Activated T-cell treated with anti-CD3 and anti-CD28 coated beads, Interleukin-2, amount 50 U/mL, for 4 hours (primary cell): ENCODE results near the gene FMO2. TPM values are rescaled to one million over a fixed set of nuclear protein-coding genes. Genes with fewer than 3 reads are reported as not detected.

Source experiments
- ATAC-seq, 2 donors: fragments of 200-7000 bp; cut with Tn5 transposase; one replicate each; pipeline ENCODE4 v1.10.0; 2021
- DNase-seq: peaks from one replicate; pipeline ENCODE4 v3.0.0-alpha.2; 2020
- H3K27me3 Mint-ChIP-seq: one replicate; pipeline ENCODE4 v1.8.0; 2021; ENCODE audit warnings: low read depth, mixed read lengths
- H3K36me3 Mint-ChIP-seq: one replicate; pipeline ENCODE4 v1.8.0; 2022; ENCODE audit warnings: mixed read lengths; ENCODE audit not compliant: insufficient read depth
- H3K4me1 Mint-ChIP-seq: one replicate; pipeline ENCODE4 v1.8.0; 2021; ENCODE audit warnings: low read depth, mixed read lengths
- H3K4me3 Mint-ChIP-seq: one replicate; pipeline ENCODE4 v1.8.0; 2021; ENCODE audit warnings: mild to moderate bottlenecking, moderate library complexity, mixed read lengths
- H3K9me3 Mint-ChIP-seq: one replicate; pipeline ENCODE4 v1.8.0; 2021; ENCODE audit warnings: mixed read lengths
- total RNA-seq, 3 donors: library from RNA; stranded (reverse); gene quantifications; one replicate each; pipeline ENCODE4 v1.2.1, GENCODE V29; 2021

FMO2 gene
- total RNA-seq, 3 donors from 2014 or later: 0.27 to 0.34 TPM; not detected in 1

DNA sequence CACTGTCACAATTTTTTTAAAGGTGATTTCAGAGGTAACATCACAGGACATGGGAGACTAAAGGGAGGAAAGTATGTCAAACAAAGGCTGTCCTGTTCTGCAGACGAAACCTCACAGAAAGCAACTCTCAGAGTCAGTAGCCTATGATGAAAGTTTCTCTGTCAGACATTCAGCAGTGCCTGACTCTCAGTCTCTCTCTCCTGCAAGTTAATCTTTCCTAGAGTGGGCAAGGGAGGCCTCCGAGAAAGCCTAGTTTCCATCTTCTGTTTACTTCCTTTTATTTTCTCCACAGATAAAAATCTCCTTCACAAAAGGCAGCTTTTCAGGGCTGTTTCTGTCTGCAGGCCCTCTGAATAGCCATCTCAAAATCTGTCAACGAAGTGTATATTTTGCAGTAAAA lies 24.9 kb upstream of the FMO2 start:
- DNase-seq (no peak), ATAC-seq (no peak)
- Mint-ChIP-seq H3K9me3 (no peaks in the 10 kb centered on the region), H3K4me1 (no peaks in the 10 kb centered on the region), H3K27me3 (peaks cover 3% of the 10 kb centered on the region), H3K36me3 (no peaks in the 10 kb centered on the region), H3K4me3 (no peak overlapping the region)

DNA sequence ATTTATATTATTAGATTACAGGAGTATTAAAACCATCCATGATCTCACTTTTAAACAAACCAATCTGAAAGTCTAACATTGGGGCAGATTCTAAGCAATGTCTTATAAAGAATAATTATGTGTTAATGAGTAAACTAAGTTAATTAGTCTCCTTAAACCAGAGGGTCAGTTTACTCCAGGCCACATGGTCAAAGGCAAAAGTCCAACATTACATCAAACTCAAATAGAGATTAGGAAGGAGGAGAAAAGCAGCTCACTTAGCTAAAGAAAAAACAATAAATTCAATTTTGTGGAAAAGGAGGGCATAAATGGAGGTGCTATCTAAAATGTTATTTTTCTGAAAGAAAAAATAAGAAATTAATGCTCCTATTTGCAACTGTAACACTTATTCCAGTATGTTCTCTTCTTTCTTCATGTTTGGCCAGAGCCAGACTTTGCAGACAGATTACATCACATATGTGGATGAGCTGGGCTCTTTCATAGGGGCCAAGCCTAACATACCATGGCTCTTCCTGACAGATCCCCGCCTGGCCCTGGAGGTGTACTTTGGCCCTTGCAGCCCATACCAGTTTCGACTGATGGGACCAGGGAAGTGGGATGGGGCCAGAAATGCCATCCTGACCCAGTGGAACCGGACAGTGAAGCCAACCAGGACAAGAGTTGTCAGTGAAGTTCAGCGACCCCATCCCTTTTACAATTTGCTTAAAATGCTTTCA lies 24.3 kb upstream of the FMO2 start:
- H3K4me3 Mint-ChIP-seq: no peak overlapping the region
- H3K27me3 Mint-ChIP-seq: peaks cover 3% of the 10 kb centered on the region
- no peak for DNase-seq
- H3K36me3 Mint-ChIP-seq: no peaks in the 10 kb centered on the region
- no peaks in the 10 kb centered on the region for H3K4me1 Mint-ChIP-seq
- no peaks in the 10 kb centered on the region for H3K9me3 Mint-ChIP-seq
- no peak for ATAC-seq

DNA sequence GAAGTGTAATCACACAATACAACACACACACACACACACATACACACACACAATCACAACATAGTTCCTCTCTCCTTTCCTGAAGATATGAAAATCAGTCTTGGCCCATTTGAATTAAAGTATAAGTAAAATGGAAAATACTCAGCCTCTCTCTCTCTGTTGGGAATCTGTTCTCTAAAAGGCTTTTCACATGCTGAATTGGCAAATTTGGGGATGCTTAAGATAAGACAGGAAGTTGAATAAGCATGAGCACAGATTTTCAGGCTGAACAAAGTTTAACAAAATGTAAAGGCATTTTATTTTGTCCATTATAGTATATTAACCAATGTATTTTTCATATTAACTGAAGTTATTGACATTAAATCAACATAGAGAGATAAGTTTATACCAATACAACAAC lies 23.7 kb upstream of the FMO2 start:
- Mint-ChIP-seq H3K27me3 (peaks cover 2% of the 10 kb centered on the region), H3K4me3 (no peak overlapping the region), H3K36me3 (no peaks in the 10 kb centered on the region), H3K4me1 (no peaks in the 10 kb centered on the region), H3K9me3 (no peaks in the 10 kb centered on the region)
- ATAC-seq (no peak), DNase-seq (no peak)

DNA sequence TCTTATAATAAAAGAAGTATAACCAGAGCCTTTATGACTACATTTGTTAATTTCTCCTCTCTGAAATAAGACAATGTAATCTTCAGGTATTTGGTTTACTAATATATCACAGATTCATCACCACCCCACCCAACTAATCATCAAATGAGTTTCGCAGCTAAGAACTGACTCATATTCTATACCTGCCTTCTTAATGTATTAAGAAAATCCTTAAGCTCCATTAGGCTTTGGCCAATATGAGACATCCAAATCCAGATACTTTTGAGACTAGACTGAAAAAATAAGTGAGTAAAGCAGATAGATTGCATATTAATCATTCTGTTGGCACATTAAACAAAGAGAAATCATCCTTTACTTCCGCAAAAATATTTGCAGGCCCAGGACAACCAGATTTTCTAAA lies 18.7 kb upstream of the FMO2 start:
- peaks cover 16% of the 10 kb centered on the region for H3K27me3 Mint-ChIP-seq
- no peak for DNase-seq
- ATAC-seq: no peak
- H3K36me3 Mint-ChIP-seq: no peaks in the 10 kb centered on the region
- H3K9me3 Mint-ChIP-seq: no peaks in the 10 kb centered on the region
- H3K4me3 Mint-ChIP-seq: no peak overlapping the region
- no peaks in the 10 kb centered on the region for H3K4me1 Mint-ChIP-seq

DNA sequence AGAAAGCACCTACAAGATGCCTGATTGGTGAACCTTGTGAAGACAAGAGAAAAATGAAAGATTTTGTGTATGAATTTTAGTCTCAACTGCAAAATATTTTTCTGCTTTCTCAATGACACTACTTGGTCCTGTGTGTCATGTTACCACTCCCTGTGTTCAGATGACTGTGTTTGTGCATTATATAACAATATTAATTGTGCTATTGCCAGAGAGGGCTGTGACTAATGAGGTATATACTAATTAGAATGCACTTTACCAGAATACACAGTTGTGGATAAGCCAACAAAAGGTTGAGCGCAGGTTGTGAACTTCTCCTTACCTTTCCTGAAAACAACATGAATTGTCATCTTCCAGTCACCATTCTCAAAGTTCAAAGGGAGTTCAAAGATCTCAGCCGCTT lies 17.3 kb upstream of the FMO2 start:
- Mint-ChIP-seq H3K9me3 (no peaks in the 10 kb centered on the region), H3K27me3 (peaks cover 16% of the 10 kb centered on the region), H3K36me3 (no peaks in the 10 kb centered on the region), H3K4me1 (no peaks in the 10 kb centered on the region), H3K4me3 (no peak overlapping the region)
- ATAC-seq: no peak
- no peak for DNase-seq

DNA sequence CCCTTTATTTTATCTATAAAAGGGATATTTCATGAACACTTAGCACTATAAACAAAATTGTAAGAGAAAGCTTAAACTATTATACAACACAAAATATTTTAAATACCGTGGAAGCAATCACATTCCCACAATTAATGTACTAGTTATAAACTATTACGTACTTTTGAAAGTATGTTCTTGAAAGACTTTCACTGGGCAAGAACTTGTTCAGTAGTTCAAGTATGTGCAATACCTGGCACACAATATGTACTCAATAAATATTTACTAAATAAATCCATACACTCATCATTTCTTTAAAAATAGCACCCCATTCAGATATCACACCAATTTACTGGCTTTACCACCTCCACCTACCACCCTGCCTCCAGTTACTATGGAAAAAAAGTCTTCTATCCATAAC lies 12.6 kb upstream of the FMO2 start:
- H3K4me1 Mint-ChIP-seq: no peaks in the 10 kb centered on the region
- H3K36me3 Mint-ChIP-seq: no peaks in the 10 kb centered on the region
- no peaks in the 10 kb centered on the region for H3K9me3 Mint-ChIP-seq
- DNase-seq: no peak
- peaks cover 26% of the 10 kb centered on the region for H3K27me3 Mint-ChIP-seq
- no peak overlapping the region for H3K4me3 Mint-ChIP-seq
- ATAC-seq: no peak

DNA sequence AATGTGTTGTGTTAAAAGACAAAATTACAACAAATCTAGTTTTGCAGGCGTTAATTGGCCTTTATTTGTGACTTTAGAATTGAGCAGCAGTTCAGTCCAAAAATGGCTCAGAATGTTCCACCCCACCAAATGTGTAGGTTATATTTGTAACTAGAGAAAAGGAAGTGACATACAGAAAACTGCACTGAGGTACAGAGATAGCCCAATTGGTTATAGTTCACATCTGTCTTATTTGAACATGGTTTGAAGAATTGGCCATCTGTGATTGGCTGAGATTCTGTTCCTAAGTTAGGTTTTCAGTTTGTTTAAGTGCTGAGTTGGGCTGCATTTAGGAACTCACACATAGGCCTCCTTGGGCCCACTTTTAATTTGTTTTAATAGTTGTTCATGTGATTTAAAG lies 12.0 kb upstream of the FMO2 start:
- Mint-ChIP-seq H3K27me3 (peaks cover 26% of the 10 kb centered on the region), H3K4me3 (no peak overlapping the region), H3K4me1 (no peaks in the 10 kb centered on the region), H3K36me3 (no peaks in the 10 kb centered on the region), H3K9me3 (no peaks in the 10 kb centered on the region)
- ATAC-seq (no peak), DNase-seq (no peak)

DNA sequence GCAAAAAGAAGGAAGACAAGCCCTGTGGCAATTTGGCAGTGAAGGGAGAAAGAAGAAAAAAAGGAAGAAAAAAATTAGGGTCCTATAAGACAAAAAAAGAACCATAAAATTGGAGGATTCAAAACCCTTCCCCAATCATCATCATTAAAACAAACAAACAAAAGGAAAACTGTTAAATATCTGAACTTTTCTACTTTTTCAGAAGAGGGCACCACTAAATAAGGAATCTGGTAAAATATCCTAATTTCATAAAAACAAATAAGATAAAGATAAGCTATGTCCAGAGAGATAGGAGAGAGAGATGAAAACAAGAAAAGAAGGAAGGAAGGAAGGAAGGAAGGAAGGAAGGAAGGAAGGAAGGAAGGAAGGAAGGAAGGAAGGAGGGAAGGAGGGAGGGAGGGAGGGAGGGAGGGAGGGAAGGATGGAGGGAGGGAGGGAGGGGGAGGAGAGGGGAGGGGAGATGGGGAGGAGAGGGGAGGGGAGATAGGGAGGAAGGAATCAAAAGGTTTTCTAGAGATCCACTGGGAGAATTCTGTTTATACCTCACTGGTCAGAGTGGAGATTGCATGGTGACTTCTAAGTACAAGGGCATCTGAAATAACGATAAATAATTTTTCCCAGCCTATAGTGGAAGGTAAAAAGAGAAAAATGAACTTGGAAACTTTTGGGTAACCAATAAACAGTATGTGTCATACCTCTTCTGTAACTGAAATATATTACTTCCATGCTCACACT lies 10.4 kb upstream of the FMO2 start:
- Mint-ChIP-seq H3K36me3 (no peaks in the 10 kb centered on the region), H3K9me3 (no peaks in the 10 kb centered on the region), H3K4me1 (no peaks in the 10 kb centered on the region), H3K4me3 (no peak overlapping the region), H3K27me3 (peaks cover 16% of the 10 kb centered on the region)
- no peak for ATAC-seq
- no peak for DNase-seq

DNA sequence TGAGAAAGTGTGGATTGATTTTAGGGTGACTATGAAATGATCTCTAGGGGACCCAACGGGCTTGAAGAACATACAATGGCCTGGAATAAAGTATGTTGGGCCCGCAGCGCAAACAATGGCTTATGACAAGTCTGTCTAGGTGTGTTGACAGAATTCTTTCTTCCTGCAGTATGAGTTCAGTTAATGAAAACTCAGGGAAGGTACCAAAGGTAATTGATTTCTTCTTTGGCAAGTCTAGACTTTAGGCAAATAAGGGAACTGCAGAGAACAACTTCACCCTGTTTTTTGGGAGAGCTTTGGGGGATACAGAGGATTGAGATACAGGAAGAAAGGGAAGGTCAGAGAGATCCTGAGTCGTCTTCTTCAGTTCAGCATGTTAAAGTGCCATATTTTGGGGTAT lies 7.8 kb upstream of the FMO2 start:
- no peak for ATAC-seq
- no peaks in the 10 kb centered on the region for H3K9me3 Mint-ChIP-seq
- H3K36me3 Mint-ChIP-seq: no peaks in the 10 kb centered on the region
- no peak for DNase-seq
- H3K4me1 Mint-ChIP-seq: no peaks in the 10 kb centered on the region
- peaks cover 10% of the 10 kb centered on the region for H3K27me3 Mint-ChIP-seq
- no peak overlapping the region for H3K4me3 Mint-ChIP-seq

DNA sequence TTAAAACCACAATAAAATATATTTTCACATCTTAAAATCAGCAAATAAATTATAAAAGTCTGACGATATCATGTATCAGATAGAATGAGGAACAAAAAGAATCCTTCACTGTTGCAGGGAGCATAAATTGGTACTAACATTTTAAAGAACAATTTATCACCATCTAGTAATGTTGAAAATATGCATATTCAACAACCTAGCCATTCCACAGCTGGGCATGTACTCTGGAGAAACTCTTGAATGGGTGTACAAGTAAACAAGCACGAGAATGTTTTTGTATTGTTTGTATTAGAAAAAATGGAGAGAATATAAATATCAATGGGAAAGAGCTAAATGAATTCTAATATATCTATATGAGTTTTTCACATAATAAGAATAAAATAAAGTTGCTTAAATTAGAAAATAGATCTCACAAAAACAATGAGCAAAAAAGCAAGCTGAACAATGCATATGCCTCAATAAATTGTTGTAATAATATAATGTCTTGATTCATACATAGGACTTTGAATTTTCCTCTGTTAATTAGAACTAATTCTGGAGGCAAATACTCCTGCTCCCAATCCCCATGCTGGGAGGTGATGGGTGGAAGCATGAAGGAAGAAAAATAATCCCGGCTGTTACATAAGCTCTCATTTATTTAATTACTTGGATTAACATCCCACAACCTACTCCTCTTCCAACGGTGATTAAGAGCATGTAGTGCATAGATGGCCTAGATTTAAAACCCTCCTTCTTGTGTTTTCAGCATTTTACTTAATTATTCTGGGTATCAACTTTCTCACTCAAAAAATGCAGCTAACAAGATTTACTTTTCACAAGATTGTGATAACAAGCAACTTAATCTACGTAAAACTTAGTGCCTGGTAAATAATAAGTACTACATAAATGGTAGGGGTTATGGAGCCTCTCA lies 5.5 kb upstream of the FMO2 start:
- ATAC-seq (no peak), DNase-seq (no peak)
- no peaks in the 10 kb centered on the region for H3K4me1 Mint-ChIP-seq
- no peak overlapping the region for H3K4me3 Mint-ChIP-seq
- no peaks in the 10 kb centered on the region for H3K36me3 Mint-ChIP-seq
- H3K27me3 Mint-ChIP-seq: peaks cover 10% of the 10 kb centered on the region
- H3K9me3 Mint-ChIP-seq: no peaks in the 10 kb centered on the region

DNA sequence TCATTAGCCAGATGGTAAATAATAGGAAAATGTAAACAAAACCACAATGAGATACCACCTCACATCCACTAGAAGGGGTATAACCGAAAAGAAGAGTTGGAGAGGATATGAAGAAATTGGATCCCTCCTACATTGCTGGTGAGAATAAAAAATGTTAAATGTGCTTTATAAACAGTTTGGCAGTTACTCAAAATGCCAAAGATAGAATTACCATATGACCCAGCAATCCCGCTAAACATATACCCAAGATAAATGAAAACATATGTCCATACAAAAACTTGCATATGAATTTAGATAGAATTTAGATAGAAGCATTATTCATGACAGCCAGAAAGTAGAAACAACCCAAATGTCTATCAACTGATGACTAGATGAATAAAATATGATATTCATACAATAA lies 4.4 kb upstream of the FMO2 start:
- Mint-ChIP-seq H3K9me3 (no peaks in the 10 kb centered on the region), H3K36me3 (no peaks in the 10 kb centered on the region), H3K4me1 (no peaks in the 10 kb centered on the region), H3K27me3 (peaks cover 13% of the 10 kb centered on the region), H3K4me3 (no peak overlapping the region)
- no peak for ATAC-seq
- no peak for DNase-seq

DNA sequence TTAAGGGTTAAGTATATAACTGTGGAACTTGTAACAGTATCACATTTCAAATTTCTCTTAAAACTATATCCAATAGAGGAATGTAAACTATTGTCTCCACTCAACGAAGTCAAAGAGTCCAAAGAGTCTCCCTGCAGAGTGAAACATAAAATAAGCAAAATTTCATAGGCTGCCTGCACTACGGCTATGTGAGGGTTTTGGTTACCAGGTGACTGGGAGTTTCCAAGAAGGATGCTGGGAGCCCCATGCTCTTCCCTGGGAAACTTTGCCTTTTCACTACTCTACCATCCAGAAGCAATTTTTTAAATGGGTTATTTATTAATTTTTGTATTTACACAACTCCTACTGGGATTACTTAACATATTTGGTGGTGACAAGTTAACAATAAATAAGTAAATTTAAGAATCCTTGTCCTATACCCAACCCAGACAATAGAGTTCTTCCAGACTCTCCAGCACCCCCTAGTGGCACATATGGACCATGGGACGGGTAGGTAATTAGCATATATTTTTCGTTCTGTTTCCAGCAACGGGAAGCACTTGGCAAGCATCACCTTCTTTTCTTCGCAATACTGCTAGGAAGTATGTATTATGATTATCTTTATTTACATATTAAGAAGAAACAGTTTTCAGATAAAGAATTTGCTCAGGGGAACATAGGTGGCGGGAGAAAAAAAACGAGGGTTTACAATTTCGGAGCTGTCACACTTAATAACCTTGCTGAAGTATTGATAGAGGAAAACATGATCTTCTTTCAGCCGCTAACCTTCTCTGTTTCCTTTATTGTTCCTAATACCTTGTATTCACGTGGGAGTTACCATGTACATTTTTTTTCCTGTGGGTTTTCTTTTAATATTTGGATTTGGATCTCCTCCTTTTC lies 3.5 kb downstream of the FMO2 start:
- no peaks in the 10 kb centered on the region for H3K9me3 Mint-ChIP-seq
- no peak overlapping the region for H3K4me3 Mint-ChIP-seq
- no peaks in the 10 kb centered on the region for H3K36me3 Mint-ChIP-seq
- ATAC-seq (peak in 1 of 2 donors; percentile 35), DNase-seq (peak; percentile 10)
- peaks cover 13% of the 10 kb centered on the region for H3K27me3 Mint-ChIP-seq
- H3K4me1 Mint-ChIP-seq: no peaks in the 10 kb centered on the region

DNA sequence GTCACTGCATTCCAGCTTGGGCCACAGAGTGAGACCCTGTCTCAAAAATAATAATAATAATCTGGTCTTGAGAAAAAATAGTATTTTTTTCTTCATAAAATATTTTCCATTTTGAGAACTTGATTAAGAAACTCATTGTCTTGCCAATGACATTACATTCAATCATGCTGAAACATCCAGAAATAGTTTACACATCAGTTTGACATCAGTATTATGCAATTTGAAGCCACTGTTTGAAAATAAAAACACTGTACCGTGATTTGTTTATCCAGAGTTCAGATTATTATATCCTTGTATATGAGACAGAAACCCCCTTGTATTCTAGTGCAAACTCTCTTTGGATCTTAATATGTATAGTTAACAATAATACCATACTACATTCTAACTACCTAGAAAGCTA lies 6.9 kb downstream of the FMO2 start:
- Mint-ChIP-seq H3K4me1 (no peaks in the 10 kb centered on the region), H3K27me3 (peaks cover 5% of the 10 kb centered on the region), H3K4me3 (no peak overlapping the region), H3K9me3 (no peaks in the 10 kb centered on the region), H3K36me3 (no peaks in the 10 kb centered on the region)
- no peak for ATAC-seq
- no peak for DNase-seq

DNA sequence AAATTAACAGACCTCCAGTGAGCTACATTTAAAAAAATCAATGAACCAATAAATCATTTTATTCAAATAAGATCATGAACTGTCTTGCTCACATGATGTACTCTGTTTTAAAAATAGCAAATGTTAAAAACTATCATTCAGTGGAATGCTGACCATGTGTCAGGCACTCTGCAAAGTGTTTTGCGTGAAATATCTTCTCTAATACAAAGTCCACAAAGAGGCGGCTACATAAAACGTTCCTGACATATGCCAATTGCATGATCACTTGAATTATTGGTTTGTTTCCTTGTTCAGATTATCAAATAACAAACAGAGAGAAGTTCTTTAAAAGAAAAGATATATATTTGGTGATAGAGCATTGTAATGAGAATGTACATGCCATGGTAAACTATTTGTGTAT lies 10.7 kb downstream of the FMO2 start:
- DNase-seq (no peak), ATAC-seq (no peak)
- H3K4me1 Mint-ChIP-seq: no peaks in the 10 kb centered on the region
- no peaks in the 10 kb centered on the region for H3K36me3 Mint-ChIP-seq
- no peaks in the 10 kb centered on the region for H3K9me3 Mint-ChIP-seq
- H3K4me3 Mint-ChIP-seq: no peak overlapping the region
- H3K27me3 Mint-ChIP-seq: no peaks in the 10 kb centered on the region
